ENCODE measurements around the gene NBPF9. TPM values are rescaled to one million over a fixed set of nuclear protein-coding genes. Genes with fewer than 3 reads are reported as not detected.
A peak's percentile ranks its signal among the peaks of the same experiment; 100 is the strongest.
"Not testable (repeated sequence)": the region's sequence is repeated elsewhere in the genome, so short reads cannot be mapped to it uniquely, and the experiment has no call there.

NBPF9 gene
- 8.3 and 8.8 TPM in 2 replicates for total RNA-seq

- not testable (repeated sequence) for DNase-seq (ENCODE audit: low read depth)
- peak within 1 kb of the TSS; percentile 42 for H3K4me3 ChIP-seq (ENCODE audit: low read depth, low read length)
Observed at GRCh38 chr1:149103109-149104081, at the start of gene NBPF9. Gene NBPF9, minus strand, starts transcription at chr1:149103551. Its CDS starts 21,412 bp downstream, at chr1:149082139.

GRCh38 chr1:149149909-149150308 lies 46.6 kb upstream of the NBPF9 start:
- H3K4me3 ChIP-seq (ENCODE audit: low read depth, low read length); DNase-seq (ENCODE audit: low read depth): not testable (repeated sequence)

GRCh38 chr1:149137585-149137984 lies 34.2 kb upstream of the NBPF9 start:
- not testable (repeated sequence) for H3K4me3 ChIP-seq (ENCODE audit: low read depth, low read length); DNase-seq (ENCODE audit: low read depth)

GRCh38 chr1:149130938-149131337 lies 27.6 kb upstream of the NBPF9 start:
- not testable (repeated sequence) for H3K4me3 ChIP-seq (ENCODE audit: low read depth, low read length); DNase-seq (ENCODE audit: low read depth)

GRCh38 chr1:149129245-149129644 lies 25.9 kb upstream of the NBPF9 start:
- DNase-seq (ENCODE audit: low read depth); H3K4me3 ChIP-seq (ENCODE audit: low read depth, low read length): not testable (repeated sequence)

- not testable (repeated sequence) for DNase-seq (ENCODE audit: low read depth); H3K4me3 ChIP-seq (ENCODE audit: low read depth, low read length)
Observed at GRCh38 chr1:149126555-149127145, 23.3 kb upstream of the NBPF9 start.

GRCh38 chr1:149123948-149124926 lies 20.9 kb upstream of the NBPF9 start:
- peak overlapping the region; percentile 39 for H3K4me3 ChIP-seq (ENCODE audit: low read depth, low read length)
- DNase-seq (ENCODE audit: low read depth): not testable (repeated sequence)

GRCh38 chr1:149112828-149113227 lies 9.5 kb upstream of the NBPF9 start:
- not testable (repeated sequence) for H3K4me3 ChIP-seq (ENCODE audit: low read depth, low read length); DNase-seq (ENCODE audit: low read depth)

- H3K4me3 ChIP-seq (ENCODE audit: low read depth, low read length); DNase-seq (ENCODE audit: low read depth): not testable (repeated sequence)
Observed at GRCh38 chr1:149110343-149110742, 7.0 kb upstream of the NBPF9 start.

- peak overlapping the region; percentile 41 for H3K4me3 ChIP-seq (ENCODE audit: low read depth, low read length)
- DNase-seq (ENCODE audit: low read depth): not testable (repeated sequence)
Observed at GRCh38 chr1:149102574-149102973, 777 bp downstream of the NBPF9 start.

GRCh38 chr1:149098276-149098675 lies 5.1 kb downstream of the NBPF9 start:
- not testable (repeated sequence) for DNase-seq (ENCODE audit: low read depth); H3K4me3 ChIP-seq (ENCODE audit: low read depth, low read length)

GRCh38 chr1:149093155-149093554 lies 10.2 kb downstream of the NBPF9 start:
- not testable (repeated sequence) for H3K4me3 ChIP-seq (ENCODE audit: low read depth, low read length); DNase-seq (ENCODE audit: low read depth)

- peak; percentile 4 for TF ChIP-seq CTCF (conservative IDR thresholded peaks at IDR 0.05; ENCODE audit: low read depth, low read length)
- not testable (repeated sequence) for DNase-seq (ENCODE audit: low read depth); H3K4me3 ChIP-seq (ENCODE audit: low read depth, low read length)
Observed at GRCh38 chr1:149075505-149076127, 27.7 kb downstream of the NBPF9 start.

GRCh38 chr1:149064611-149065010 lies 38.7 kb downstream of the NBPF9 start:
- not testable (repeated sequence) for H3K4me3 ChIP-seq (ENCODE audit: low read depth, low read length); DNase-seq (ENCODE audit: low read depth)

- DNase-seq (ENCODE audit: low read depth); H3K4me3 ChIP-seq (ENCODE audit: low read depth, low read length): not testable (repeated sequence)
Observed at GRCh38 chr1:149043056-149043455, 60.3 kb downstream of the NBPF9 start.

GRCh38 chr1:149033916-149034315 lies 69.4 kb downstream of the NBPF9 start:
- H3K4me3 ChIP-seq (ENCODE audit: low read depth, low read length); DNase-seq (ENCODE audit: low read depth): not testable (repeated sequence)

- DNase-seq (ENCODE audit: low read depth); H3K4me3 ChIP-seq (ENCODE audit: low read depth, low read length): not testable (repeated sequence)
Observed at GRCh38 chr1:149024327-149024726, 79.0 kb downstream of the NBPF9 start.
